ENCODE measurements around the gene PHF21B.
"Not testable (repeated sequence)": the region's sequence is repeated elsewhere in the genome, so short reads cannot be mapped to it uniquely, and the experiment has no call there.

The PHF21B gene

GRCh38 chr22:44915441-44915840, 94.4 kb downstream of the PHF21B start:
- no peak for DNase-seq

- no peak for DNase-seq
Measured at GRCh38 chr22:44914026-44914721, 95.6 kb downstream of the PHF21B start.

GRCh38 chr22:44913198-44913983, 96.4 kb downstream of the PHF21B start:
- DNase-seq: no peak

- DNase-seq: no peak
Measured at GRCh38 chr22:44909241-44909640, 100.6 kb downstream of the PHF21B start.

- no peak for DNase-seq
Measured at GRCh38 chr22:44907765-44908737, 101.8 kb downstream of the PHF21B start.

- no peak for DNase-seq
Measured at GRCh38 chr22:44906999-44907644, 102.7 kb downstream of the PHF21B start.

GRCh38 chr22:44906248-44906936, 103.4 kb downstream of the PHF21B start:
- no peak for DNase-seq

- not testable (repeated sequence) for DNase-seq
Measured at GRCh38 chr22:44904492-44905152, 105.2 kb downstream of the PHF21B start.

GRCh38 chr22:44903164-44903563, 106.6 kb downstream of the PHF21B start:
- DNase-seq: not testable (repeated sequence)

- DNase-seq: no peak
Measured at GRCh38 chr22:44901301-44901700, 108.5 kb downstream of the PHF21B start.

- DNase-seq: no peak
Measured at GRCh38 chr22:44898236-44898635, 111.6 kb downstream of the PHF21B start.

- DNase-seq: no peak
Measured at GRCh38 chr22:44895296-44896055, 114.3 kb downstream of the PHF21B start.

GRCh38 chr22:44894782-44895181, 115.0 kb downstream of the PHF21B start:
- no peak for DNase-seq

- no peak for DNase-seq
Measured at GRCh38 chr22:44894321-44894720, 115.5 kb downstream of the PHF21B start.

- DNase-seq: no peak
Measured at GRCh38 chr22:44893731-44894080, 116.1 kb downstream of the PHF21B start.

GRCh38 chr22:44892803-44893730, 116.7 kb downstream of the PHF21B start:
- no peak for DNase-seq

- DNase-seq: no peak
Measured at GRCh38 chr22:44892243-44892642, 117.6 kb downstream of the PHF21B start.

- DNase-seq: no peak
Measured at GRCh38 chr22:44891791-44892190, 118.0 kb downstream of the PHF21B start.

- DNase-seq: no peak
Measured at GRCh38 chr22:44891293-44891747, 118.5 kb downstream of the PHF21B start.
